ENCODE data around the gene DAG1. TPM values are rescaled to one million over a fixed set of nuclear protein-coding genes. Genes with fewer than 3 reads are reported as not detected.

DAG1 gene
- polyA plus RNA-seq, 1 of the 3 experiments (the other 2 are of a cell fraction) = 54.4 TPM

DNA sequence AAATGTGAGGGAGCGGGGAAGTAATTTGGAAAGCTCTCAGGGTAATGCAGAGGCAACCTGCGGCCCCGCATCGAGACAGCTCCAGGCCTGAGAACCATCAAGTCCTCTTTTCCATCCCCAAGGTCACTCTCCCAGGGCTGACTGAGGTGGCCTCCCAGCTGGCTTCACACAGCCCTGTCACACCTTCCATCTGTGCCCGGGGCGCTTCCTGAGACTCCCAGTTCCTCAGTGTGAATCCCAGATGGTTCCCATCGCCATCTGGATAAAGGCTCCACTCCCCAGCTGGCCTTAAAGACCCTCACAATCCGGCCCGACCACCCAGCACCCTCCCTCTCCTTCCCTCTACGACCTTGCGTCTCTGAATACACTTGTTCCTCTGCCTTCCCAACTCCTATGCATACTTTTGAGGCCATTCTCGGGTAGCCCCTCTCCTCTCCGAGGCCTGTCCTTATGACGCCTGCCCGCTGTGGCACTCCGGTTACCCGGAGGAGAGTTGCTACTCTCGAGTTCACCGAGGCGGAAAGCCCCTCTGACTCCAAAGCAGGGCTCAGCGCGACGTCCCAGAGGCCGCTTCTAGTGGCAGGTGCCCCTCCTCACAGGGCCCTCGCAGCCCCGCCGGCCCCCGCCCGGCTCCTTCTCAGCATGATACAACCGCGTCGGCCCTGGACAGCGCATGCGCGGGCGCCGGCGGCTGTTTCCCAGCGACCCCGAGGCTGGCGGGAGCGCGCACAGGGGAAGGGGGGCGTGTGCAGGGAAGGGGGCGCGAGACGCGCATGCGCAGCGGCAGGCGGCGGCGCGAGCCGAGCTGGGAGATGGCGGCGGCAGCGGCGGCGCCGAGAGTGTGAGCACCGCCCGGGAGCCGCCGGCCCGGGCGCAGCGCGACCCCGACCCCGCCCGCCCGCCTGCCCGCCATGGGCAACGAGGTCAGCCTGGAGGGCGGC is 83.9 kb downstream of the DAG1 start, which contains the start of gene BSN:
TSS of gene BSN (plus strand) at position 786 of the 941 bp plus-strand sequence. CDS start at position 912, 126 bp downstream.
- Histone ChIP-seq H3K79me2 (ENCODE audit: insufficient read depth) (no peaks in the 10 kb centered on the region), H3K9me3 (no peaks in the 10 kb centered on the region), H3K27me3 (ENCODE audit: insufficient read depth) (no peaks in the 10 kb centered on the region), H3K4me3 (ENCODE audit: low read depth in 2 of 2, low read length in 1 of 2) (peak within 1 kb of the TSS; percentile 81 to 85), H4K20me1 (ENCODE audit: insufficient read depth) (no peaks in the 10 kb centered on the region), H2AFZ (ENCODE audit: low read depth) (peak within 1 kb of the TSS; percentile 97), H3F3A (replicated peaks; ENCODE audit: insufficient read depth) (no peaks in the 10 kb centered on the region), H3K9me2 (no peaks in the 10 kb centered on the region), H3K9ac (peak within 1 kb of the TSS; percentile 65), H3K4me1 (ENCODE audit: control insufficient read depth in 1 of 2, insufficient read depth in 2 of 2, low read depth in 1 of 2, low read length in 1 of 2) (peaks cover 0 to 31% of the 10 kb centered on the region in 2 experiments; a peak in 2 of 4 replicates), H3K36me3 (replicated peaks in 1 of 2; ENCODE audit: control insufficient read depth in 1 of 2, insufficient read depth in 2 of 2, low read length in 1 of 2) (no peaks in the 10 kb centered on the region), H3K4me2 (peak within 1 kb of the TSS; percentile 89), H3K27ac (ENCODE audit: low read depth in 2 of 2, low read length in 1 of 2) (peak within 1 kb of the TSS in 1 of 2 experiments; percentile 84; a peak in 3 of 4 replicates)
- ChIA-PET CTCF (interaction anchor here (0.7 to 11.2 kb wide), 6 partner anchors 14 to 119 kb away, joined by 3 to 97 read pairs (median 4); no protein-coding TSS in a partner anchor), POLR2A (interaction anchor here (0.6 to 1.5 kb wide), 4 partner anchors 14 to 877 kb away, joined by 3 to 8 read pairs (median 4); no protein-coding TSS in a partner anchor)
- DNase-seq = peak; percentile 100
- TF ChIP-seq TAF1 (IDR thresholded peaks at IDR 0.05; ENCODE audit: borderline replicate concordance, low read depth, low read length) (0 out of 2 replicates have a peak, but pooled peaks have one; percentile 9), GABPA (IDR thresholded peaks at IDR 0.05; ENCODE audit: low read depth) (no peak), RFX5 (IDR thresholded peaks at IDR 0.05; ENCODE audit: low read length) (no peak), NRF1 (IDR thresholded peaks at IDR 0.05; ENCODE audit: low read depth, low read length) (peak; percentile 93), EP300 (IDR thresholded peaks at IDR 0.05; ENCODE audit: borderline replicate concordance in 1 of 2, low read depth in 1 of 2, low read length in 1 of 2) (no peak; a peak in 1 of 4 replicates), MXI1 (IDR thresholded peaks at IDR 0.05; ENCODE audit: low read depth, low read length) (peak; percentile 45; the same call in 1 of the 2 replicates)
- TF ChIP-seq, protein P1, sequence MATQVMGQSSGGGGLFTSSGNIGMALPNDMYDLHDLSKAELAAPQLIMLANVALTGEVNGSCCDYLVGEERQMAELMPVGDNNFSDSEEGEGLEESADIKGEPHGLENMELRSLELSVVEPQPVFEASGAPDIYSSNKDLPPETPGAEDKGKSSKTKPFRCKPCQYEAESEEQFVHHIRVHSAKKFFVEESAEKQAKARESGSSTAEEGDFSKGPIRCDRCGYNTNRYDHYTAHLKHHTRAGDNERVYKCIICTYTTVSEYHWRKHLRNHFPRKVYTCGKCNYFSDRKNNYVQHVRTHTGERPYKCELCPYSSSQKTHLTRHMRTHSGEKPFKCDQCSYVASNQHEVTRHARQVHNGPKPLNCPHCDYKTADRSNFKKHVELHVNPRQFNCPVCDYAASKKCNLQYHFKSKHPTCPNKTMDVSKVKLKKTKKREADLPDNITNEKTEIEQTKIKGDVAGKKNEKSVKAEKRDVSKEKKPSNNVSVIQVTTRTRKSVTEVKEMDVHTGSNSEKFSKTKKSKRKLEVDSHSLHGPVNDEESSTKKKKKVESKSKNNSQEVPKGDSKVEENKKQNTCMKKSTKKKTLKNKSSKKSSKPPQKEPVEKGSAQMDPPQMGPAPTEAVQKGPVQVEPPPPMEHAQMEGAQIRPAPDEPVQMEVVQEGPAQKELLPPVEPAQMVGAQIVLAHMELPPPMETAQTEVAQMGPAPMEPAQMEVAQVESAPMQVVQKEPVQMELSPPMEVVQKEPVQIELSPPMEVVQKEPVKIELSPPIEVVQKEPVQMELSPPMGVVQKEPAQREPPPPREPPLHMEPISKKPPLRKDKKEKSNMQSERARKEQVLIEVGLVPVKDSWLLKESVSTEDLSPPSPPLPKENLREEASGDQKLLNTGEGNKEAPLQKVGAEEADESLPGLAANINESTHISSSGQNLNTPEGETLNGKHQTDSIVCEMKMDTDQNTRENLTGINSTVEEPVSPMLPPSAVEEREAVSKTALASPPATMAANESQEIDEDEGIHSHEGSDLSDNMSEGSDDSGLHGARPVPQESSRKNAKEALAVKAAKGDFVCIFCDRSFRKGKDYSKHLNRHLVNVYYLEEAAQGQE (IDR thresholded peaks at IDR 0.05; ENCODE audit: low read depth, low read length) = peak; percentile 82; the same call in 1 of the 2 replicates
- TF ChIP-seq, protein P2, sequence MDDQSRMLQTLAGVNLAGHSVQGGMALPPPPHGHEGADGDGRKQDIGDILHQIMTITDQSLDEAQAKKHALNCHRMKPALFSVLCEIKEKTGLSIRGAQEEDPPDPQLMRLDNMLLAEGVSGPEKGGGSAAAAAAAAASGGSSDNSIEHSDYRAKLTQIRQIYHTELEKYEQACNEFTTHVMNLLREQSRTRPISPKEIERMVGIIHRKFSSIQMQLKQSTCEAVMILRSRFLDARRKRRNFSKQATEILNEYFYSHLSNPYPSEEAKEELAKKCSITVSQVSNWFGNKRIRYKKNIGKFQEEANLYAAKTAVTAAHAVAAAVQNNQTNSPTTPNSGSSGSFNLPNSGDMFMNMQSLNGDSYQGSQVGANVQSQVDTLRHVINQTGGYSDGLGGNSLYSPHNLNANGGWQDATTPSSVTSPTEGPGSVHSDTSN (IDR thresholded peaks at IDR 0.05) = no peak
- TF ChIP-seq, protein P3, sequence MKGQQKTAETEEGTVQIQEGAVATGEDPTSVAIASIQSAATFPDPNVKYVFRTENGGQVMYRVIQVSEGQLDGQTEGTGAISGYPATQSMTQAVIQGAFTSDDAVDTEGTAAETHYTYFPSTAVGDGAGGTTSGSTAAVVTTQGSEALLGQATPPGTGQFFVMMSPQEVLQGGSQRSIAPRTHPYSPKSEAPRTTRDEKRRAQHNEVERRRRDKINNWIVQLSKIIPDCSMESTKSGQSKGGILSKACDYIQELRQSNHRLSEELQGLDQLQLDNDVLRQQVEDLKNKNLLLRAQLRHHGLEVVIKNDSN (IDR thresholded peaks at IDR 0.05; ENCODE audit: borderline replicate concordance, low read depth) = no peak
- TF ChIP-seq, protein P4, sequence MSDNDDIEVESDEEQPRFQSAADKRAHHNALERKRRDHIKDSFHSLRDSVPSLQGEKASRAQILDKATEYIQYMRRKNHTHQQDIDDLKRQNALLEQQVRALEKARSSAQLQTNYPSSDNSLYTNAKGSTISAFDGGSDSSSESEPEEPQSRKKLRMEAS (IDR thresholded peaks at IDR 0.05; ENCODE audit: low read depth) = peak; percentile 30; the same call in 1 of the 2 replicates
- WGBS (ENCODE audit: low lambda C conversion rate) = 7% methylated on average over 29 of the region's 76 CpGs

Measured in SK-N-SH (cell line).